ENCODE measurements around the gene USP24. TPM values are rescaled to one million over a fixed set of nuclear protein-coding genes. Genes with fewer than 3 reads are reported as not detected.

Gene USP24
- total and polyA plus RNA-seq, 10 of the 15 experiments (the other 5 are each of a cell fraction or from before 2014, with no cell fraction given), result 4.6 to 36.5 (median 25.3) TPM

DNA sequence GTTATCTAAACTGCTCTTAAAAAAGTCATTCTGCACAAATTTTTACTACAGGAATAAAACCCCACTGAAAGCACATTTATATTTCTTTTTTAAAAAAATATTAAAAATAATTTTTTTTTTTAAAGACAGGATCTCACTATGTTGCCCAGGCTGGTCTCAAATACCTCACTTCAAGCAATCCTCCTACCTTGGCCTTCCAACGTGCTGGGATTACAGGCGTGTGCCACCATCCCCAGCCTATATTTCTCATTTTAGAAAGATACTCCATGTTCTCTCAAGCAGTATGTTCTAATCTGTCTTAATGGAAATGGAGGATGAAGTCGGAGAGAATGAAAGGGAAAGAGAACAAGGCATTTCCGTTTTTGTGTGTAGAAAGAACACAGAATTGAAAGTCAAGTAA, 17.1 kb downstream of the USP24 start (continued):
- TF ChIP-seq, protein P1, sequence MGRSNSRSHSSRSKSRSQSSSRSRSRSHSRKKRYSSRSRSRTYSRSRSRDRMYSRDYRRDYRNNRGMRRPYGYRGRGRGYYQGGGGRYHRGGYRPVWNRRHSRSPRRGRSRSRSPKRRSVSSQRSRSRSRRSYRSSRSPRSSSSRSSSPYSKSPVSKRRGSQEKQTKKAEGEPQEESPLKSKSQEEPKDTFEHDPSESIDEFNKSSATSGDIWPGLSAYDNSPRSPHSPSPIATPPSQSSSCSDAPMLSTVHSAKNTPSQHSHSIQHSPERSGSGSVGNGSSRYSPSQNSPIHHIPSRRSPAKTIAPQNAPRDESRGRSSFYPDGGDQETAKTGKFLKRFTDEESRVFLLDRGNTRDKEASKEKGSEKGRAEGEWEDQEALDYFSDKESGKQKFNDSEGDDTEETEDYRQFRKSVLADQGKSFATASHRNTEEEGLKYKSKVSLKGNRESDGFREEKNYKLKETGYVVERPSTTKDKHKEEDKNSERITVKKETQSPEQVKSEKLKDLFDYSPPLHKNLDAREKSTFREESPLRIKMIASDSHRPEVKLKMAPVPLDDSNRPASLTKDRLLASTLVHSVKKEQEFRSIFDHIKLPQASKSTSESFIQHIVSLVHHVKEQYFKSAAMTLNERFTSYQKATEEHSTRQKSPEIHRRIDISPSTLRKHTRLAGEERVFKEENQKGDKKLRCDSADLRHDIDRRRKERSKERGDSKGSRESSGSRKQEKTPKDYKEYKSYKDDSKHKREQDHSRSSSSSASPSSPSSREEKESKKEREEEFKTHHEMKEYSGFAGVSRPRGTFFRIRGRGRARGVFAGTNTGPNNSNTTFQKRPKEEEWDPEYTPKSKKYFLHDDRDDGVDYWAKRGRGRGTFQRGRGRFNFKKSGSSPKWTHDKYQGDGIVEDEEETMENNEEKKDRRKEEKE (IDR thresholded peaks at IDR 0.05), result no peak

DNA sequence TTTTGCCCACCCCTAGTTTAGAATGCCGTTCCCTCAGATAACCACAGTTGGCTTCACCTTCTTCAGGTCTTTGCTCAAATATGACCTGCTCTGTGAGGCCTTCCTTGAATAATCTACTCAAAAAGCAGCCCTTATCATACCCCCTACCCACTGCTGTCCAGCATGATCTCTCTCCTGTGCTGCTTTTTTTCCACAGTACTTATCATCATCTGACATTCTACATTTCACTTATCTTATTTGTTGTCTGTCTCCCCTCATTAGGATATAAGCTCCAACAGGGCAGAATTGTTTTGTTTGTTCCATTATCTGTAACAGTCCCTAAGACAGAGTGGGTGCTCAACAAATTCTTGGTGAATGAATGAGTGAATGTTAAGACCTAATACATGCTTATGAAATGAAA, 18.1 kb downstream of the USP24 start:
- ATAC-seq, result no peak
- SMC1A ChIA-PET (ENCODE audit: uncharacterized antibody, unreplicated experiment), result interaction anchor here (0.6 to 1.6 kb wide), 3 partner anchors 8 to 22 kb away, joined by 3 to 5 read pairs (median 3); no protein-coding TSS in a partner anchor
- no peaks in the 10 kb centered on the region for H3K27me3 ChIP-seq (replicated peaks in 1 of 2; ENCODE audit: control insufficient read depth in 2 of 2, insufficient read depth in 2 of 2, low read length in 1 of 2)
- no peak overlapping the region for H3K4me2 ChIP-seq (ENCODE audit: control insufficient read depth, insufficient read depth)
- CTCF ChIA-PET, result interaction anchor here (0.7 to 1.1 kb wide), 2 partner anchors 12 to 80 kb away, joined by 3 to 4 read pairs; no protein-coding TSS in a partner anchor
- no peak for FAIRE-seq
- in situ Hi-C loops (cut with MboI) (no loop called here), intact Hi-C loops (cut with micrococcal nuclease; ENCODE audit: unreplicated experiment) (no loop called here)
- RAD21 ChIA-PET (ENCODE audit: unreplicated experiment), result interaction anchor here (0.7 kb wide), 1 partner anchor 12 kb away, joined by 4 read pairs; no protein-coding TSS in a partner anchor
- no peaks in the 10 kb centered on the region for H4K20me1 ChIP-seq (ENCODE audit: control insufficient read depth, insufficient read depth)
- H3K9me3 ChIP-seq (replicated peaks; ENCODE audit: control insufficient read depth, insufficient read depth, low read length), result no peaks in the 10 kb centered on the region
- peaks cover 18% of the 10 kb centered on the region for H3K79me2 ChIP-seq (ENCODE audit: control insufficient read depth, insufficient read depth, low read length)
- no TSS peak for BruUV-seq (replicated peaks)
- no peak overlapping the region for H3K4me3 ChIP-seq
- DNase-seq (ENCODE audit: low read depth, low spot score), result no peak
- POLR2A ChIA-PET, result no interaction called here
- TF ChIP-seq, protein P2, sequence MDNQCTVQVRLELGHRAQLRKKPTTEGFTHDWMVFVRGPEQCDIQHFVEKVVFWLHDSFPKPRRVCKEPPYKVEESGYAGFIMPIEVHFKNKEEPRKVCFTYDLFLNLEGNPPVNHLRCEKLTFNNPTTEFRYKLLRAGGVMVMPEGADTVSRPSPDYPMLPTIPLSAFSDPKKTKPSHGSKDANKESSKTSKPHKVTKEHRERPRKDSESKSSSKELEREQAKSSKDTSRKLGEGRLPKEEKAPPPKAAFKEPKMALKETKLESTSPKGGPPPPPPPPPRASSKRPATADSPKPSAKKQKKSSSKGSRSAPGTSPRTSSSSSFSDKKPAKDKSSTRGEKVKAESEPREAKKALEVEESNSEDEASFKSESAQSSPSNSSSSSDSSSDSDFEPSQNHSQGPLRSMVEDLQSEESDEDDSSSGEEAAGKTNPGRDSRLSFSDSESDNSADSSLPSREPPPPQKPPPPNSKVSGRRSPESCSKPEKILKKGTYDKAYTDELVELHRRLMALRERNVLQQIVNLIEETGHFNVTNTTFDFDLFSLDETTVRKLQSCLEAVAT (IDR thresholded peaks at IDR 0.05), result no peak
- TF ChIP-seq ASH2L (IDR thresholded peaks at IDR 0.05; ENCODE audit: borderline replicate concordance, low read depth) (no peak), GABPA (IDR thresholded peaks at IDR 0.05; ENCODE audit: low read depth) (no peak)
- H3K4me1 ChIP-seq (ENCODE audit: control insufficient read depth, insufficient read depth, low read length), result peaks cover 5% of the 10 kb centered on the region; the same call in 1 of the 2 replicates
- H3K27ac ChIP-seq (ENCODE audit: control insufficient read depth, insufficient read depth), result no peak overlapping the region
- WGBS (ENCODE audit: insufficient coverage, insufficient replicate concordance, low lambda C conversion rate, missing lambda C conversion rate), result 100% methylated on average over 1 of the region's 1 CpG
- H3K9ac ChIP-seq (ENCODE audit: control insufficient read depth, insufficient read depth, low read length), result no peak overlapping the region
- H3K36me3 ChIP-seq (ENCODE audit: control insufficient read depth in 2 of 2, insufficient read depth in 2 of 2, low read length in 1 of 2), result peaks cover 0 to 4% of the 10 kb centered on the region in 2 experiments; a peak in 3 of 4 replicates
- H2AFZ ChIP-seq (ENCODE audit: control insufficient read depth, low read depth, low read length), result no peak overlapping the region

All from GM12878 (cell line).